Natural killer cell (primary cell): ENCODE data around the gene CRABP2. TPM values are rescaled to one million over a fixed set of nuclear protein-coding genes. Genes with fewer than 3 reads are reported as not detected.

Source experiments
- ATAC-seq, 3 donors: fragments of 150-1000 bp in 2 of 3; fragments of 200-7000 bp in 1 of 3; cut with Tn5 transposase; 1 replicate in 1 of 3; 2 replicates in 2 of 3; pipeline ENCODE4 v1.10.0; 2021; ENCODE audit warnings: mild to moderate bottlenecking in 2 of 3, moderate library complexity in 2 of 3
- DNase-seq, 2 donors: peaks; one replicate each; pipeline versions ENCODE4 v3.0.0 to v3.0.0-alpha.2; 2013 to 2021; ENCODE audit warnings: mixed read lengths in 1 of 2
- H3K27ac ChIP-seq: one replicate; pipeline ENCODE4 v1.5.1; 2013; ENCODE audit warnings: mild to moderate bottlenecking, low read length
- H3K27me3 ChIP-seq: one replicate; pipeline ENCODE4 v1.6.1; 2013; ENCODE audit warnings: low read length; ENCODE audit not compliant: control insufficient read depth, insufficient read depth
- H3K36me3 ChIP-seq: one replicate; pipeline ENCODE4 v1.6.1; 2013; ENCODE audit warnings: low read length; ENCODE audit not compliant: control insufficient read depth, insufficient read depth
- H3K4me1 ChIP-seq: one replicate; pipeline ENCODE4 v1.6.1; 2013; ENCODE audit warnings: low read length; ENCODE audit not compliant: control insufficient read depth, insufficient read depth
- H3K4me3 ChIP-seq: one replicate; pipeline ENCODE4 v1.5.1; 2013; ENCODE audit warnings: low read length
- H3K9me3 ChIP-seq: one replicate; pipeline ENCODE4 v1.6.1; 2013; ENCODE audit warnings: low read length; ENCODE audit not compliant: control insufficient read depth, insufficient read depth
- H3K27ac Mint-ChIP-seq, 2 donors: one replicate each; pipeline ENCODE4 v1.8.0; 2022; ENCODE audit warnings: mild to moderate bottlenecking in 2 of 2, mixed read lengths in 2 of 2, moderate library complexity in 1 of 2
- H3K27me3 Mint-ChIP-seq, 2 donors: one replicate each; pipeline ENCODE4 v1.8.0; 2022; ENCODE audit warnings: low read depth in 2 of 2, mixed read lengths in 2 of 2
- H3K36me3 Mint-ChIP-seq: one replicate; pipeline ENCODE4 v1.8.0; 2022; ENCODE audit warnings: mixed read lengths
- H3K4me1 Mint-ChIP-seq, 2 donors: one replicate each; pipeline ENCODE4 v1.8.0; 2022; ENCODE audit warnings: mixed read lengths in 2 of 2
- H3K4me3 Mint-ChIP-seq: one replicate; pipeline ENCODE4 v1.8.0; 2022; ENCODE audit warnings: mild to moderate bottlenecking, moderate library complexity, mixed read lengths
- H3K9me3 Mint-ChIP-seq, 2 donors: one replicate each; pipeline ENCODE4 v1.8.0; 2022; ENCODE audit warnings: mixed read lengths in 2 of 2
- CTCF ChIP-seq: fragments of 200-600 bp; IDR thresholded peaks from one replicate; pipeline ENCODE4 v1.8.0; 2022; ENCODE audit warnings: antibody characterized with exemption
- WGBS: methylation state at CpG from one replicate; pipeline ENCODE4 v1.1.7; 2013; ENCODE audit warnings: missing lambda C conversion rate; ENCODE audit not compliant: insufficient coverage; 5-methylcytosine and 5-hydroxymethylcytosine counted together
- intact Hi-C: fragments of 100-400 bp; cut with micrococcal nuclease; formaldehyde crosslinking; loops from one replicate; pipeline ENCODE4 v1.14.2; 2022
- total RNA-seq, 4 donors: library from RNA; stranded (reverse); fragments of 120-200 nt in 1 of 4; gene quantifications; one replicate each; pipeline versions ENCODE4 v1.2.3 to v1.2.4, GENCODE V29; 2013 to 2022

The CRABP2 gene
- total RNA-seq, 3 donors from 2014 or later (not counting 1 experiment from before 2014, with no cell fraction given) = 3.0 to 3.8 (median 3.0) TPM

- H3K4me3 Mint-ChIP-seq = peak overlapping the region; percentile 86
Measured at GRCh38 chr1:156750191-156750672, 44.8 kb upstream of the CRABP2 start.

DNA sequence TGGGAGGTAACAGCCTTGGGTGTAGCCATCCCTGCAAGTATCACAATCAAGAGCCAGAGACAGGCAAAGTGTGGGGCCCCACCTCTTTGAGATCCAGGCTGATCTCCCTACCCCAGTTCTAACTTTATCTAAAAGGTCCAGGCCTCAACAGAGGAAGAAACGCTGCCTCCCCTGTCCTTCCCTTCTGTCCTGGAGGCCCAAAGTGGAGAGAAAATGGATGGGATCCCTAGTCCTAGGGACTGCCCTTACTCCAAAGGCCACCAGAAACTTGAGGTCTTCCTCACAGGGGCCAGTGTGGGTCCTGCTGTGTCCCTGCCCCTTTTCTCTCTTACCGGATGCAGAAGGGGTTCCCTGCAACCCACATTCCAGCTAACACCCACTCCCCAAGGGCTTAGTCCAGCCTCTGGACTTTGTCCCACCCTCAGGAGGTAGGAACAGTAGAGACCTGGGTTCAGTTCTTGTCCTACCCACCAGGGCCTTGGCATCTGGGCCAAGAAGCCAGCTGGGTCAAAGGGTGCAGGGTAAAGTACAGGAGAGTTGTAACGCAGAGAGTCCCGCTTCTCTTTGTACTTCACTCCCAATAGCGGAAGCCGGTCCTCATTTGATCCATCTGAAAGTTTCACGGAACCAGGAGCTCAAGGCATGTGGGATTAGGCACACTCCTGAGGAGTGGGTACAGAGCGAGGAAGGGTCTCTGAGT lies 44.2 kb upstream of the CRABP2 start:
- no peak for TF ChIP-seq CTCF
- H3K27ac Mint-ChIP-seq = peak overlapping the region; percentile 92 to 94
- Histone ChIP-seq H3K4me3 (peak overlapping the region; percentile 98), H3K27me3 (no peaks in the 10 kb centered on the region), H3K27ac (peak overlapping the region; percentile 89), H3K9me3 (no peaks in the 10 kb centered on the region), H3K36me3 (peaks cover 3% of the 10 kb centered on the region), H3K4me1 (peaks cover 65% of the 10 kb centered on the region)
- H3K4me1 Mint-ChIP-seq = peaks cover 64 to 70% of the 10 kb centered on the region in 2 donors
- intact Hi-C loops = no loop called here
- H3K36me3 Mint-ChIP-seq = no peaks in the 10 kb centered on the region
- 37% methylated on average over 8 of the region's 8 CpGs for WGBS
- no peaks in the 10 kb centered on the region for H3K27me3 Mint-ChIP-seq
- DNase-seq = peak in 1 of 2 donors; percentile 29
- ATAC-seq = no peak
- peak overlapping the region; percentile 86 for H3K4me3 Mint-ChIP-seq
- H3K9me3 Mint-ChIP-seq = no peaks in the 10 kb centered on the region

More at GRCh38 chr1:156750191-156750672, 44.8 kb upstream of the CRABP2 start:
- H3K9me3 Mint-ChIP-seq = no peaks in the 10 kb centered on the region
- no peak for TF ChIP-seq CTCF
- ATAC-seq = no peak
- intact Hi-C loops = no loop called here
- no peaks in the 10 kb centered on the region for H3K36me3 Mint-ChIP-seq
- Histone ChIP-seq H3K36me3 (peaks cover 3% of the 10 kb centered on the region), H3K4me3 (peak overlapping the region; percentile 98), H3K4me1 (peaks cover 65% of the 10 kb centered on the region), H3K9me3 (no peaks in the 10 kb centered on the region), H3K27ac (peak overlapping the region; percentile 89), H3K27me3 (no peaks in the 10 kb centered on the region)
- WGBS = 0% methylated on average over 5 of the region's 5 CpGs
- H3K4me1 Mint-ChIP-seq = peaks cover 64 to 66% of the 10 kb centered on the region in 2 donors
- peak in 1 of 2 donors; percentile 48 for DNase-seq
- peak overlapping the region; percentile 92 to 94 for H3K27ac Mint-ChIP-seq
- no peaks in the 10 kb centered on the region for H3K27me3 Mint-ChIP-seq

DNA sequence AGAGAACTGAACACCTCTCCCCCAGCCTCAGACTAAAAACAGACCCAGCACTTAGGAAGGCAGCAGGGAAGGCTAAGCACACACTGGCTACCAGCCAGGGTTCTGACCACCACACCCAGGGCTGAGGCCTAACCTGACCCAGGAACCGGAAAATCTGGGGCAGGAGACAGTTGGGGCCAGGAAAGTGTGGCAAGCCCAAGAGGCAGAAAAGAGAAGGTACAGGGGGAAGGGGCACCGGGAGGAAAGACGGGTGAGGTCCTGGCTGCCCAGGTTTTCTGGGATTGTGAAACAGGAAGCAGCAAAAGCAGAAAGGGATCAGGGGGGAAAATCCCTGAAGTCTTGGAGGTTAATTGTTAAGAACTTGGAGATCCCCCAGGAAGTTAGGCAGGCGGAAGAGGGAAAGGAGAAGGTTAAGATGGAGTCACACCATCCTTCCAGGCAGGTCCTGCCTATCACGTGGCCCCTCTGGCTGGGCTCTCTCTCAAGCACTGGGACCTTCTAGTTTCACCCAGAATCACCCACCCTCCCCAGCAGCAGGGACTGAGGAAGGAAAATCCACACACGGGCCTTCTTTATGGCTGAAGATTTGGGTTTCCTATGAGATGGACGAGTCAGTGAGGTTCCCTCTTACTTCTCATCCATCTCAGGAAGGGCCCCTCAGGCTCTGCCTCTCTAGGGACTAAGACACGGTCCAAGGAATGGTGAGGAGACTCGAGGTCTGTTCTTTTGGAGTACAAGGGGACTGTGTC lies 43.5 kb upstream of the CRABP2 start:
- H3K4me3 Mint-ChIP-seq = peak overlapping the region; percentile 86

More for the DNA sequence above, 43.5 kb upstream of the CRABP2 start:
- Histone ChIP-seq H3K27me3 (no peaks in the 10 kb centered on the region), H3K4me3 (peak overlapping the region; percentile 2), H3K27ac (peak overlapping the region; percentile 89), H3K36me3 (peaks cover 7% of the 10 kb centered on the region), H3K4me1 (peaks cover 65% of the 10 kb centered on the region), H3K9me3 (no peaks in the 10 kb centered on the region)
- H3K9me3 Mint-ChIP-seq = no peaks in the 10 kb centered on the region
- no peaks in the 10 kb centered on the region for H3K27me3 Mint-ChIP-seq
- H3K36me3 Mint-ChIP-seq = no peaks in the 10 kb centered on the region
- ATAC-seq (no peak), DNase-seq (peak in 1 of 2 donors; percentile 48)
- peaks cover 64 to 70% of the 10 kb centered on the region in 2 donors for H3K4me1 Mint-ChIP-seq
- 13% methylated on average over 8 of the region's 9 CpGs for WGBS
- TF ChIP-seq CTCF = no peak
- H3K27ac Mint-ChIP-seq = peak overlapping the region; percentile 92 to 94
- intact Hi-C loops = no loop called here
